ENCODE data around the gene PEA15.

Gene PEA15, protein sequence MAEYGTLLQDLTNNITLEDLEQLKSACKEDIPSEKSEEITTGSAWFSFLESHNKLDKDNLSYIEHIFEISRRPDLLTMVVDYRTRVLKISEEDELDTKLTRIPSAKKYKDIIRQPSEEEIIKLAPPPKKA

DNA sequence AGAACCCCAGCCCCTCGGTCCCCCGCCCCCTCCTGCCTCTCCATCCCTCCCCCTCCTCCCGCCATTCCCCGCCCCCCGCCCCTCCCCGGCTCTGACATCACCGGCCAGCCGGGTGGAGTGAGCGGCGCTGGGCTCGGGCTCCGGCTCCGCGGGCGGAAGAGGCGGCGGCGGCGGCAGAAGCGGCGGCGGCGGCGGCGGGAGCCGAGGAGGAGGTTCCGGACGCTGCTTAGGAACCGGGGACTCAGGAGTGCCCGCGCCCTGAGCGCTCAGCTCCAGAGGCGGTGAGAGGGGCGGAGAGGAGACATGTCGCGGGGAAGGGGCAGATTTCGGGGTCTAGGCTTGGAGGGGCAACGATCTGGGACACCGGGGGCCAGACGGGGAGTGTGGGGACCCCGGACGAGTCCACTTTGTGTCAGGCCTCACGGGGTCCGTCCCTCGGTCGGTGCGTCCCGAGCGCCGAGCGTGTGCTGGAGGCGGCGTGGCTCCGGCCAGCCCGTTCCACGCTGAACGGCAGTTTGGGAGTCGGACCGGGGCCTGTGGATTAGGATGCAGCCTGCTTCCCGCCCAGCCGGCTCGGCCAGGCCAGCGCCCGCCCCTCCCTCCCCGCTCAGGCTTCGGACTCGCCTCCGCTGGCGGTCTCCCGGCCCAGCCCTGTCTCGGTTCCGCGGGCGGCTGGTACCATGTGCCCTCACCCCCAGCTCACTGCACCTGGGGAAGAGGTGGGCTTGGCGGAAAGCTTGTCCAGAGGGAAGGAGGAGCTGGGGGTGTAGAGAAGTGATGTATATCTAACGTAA, at the start of gene PEA15:
TSS of gene PEA15 (plus strand) at position 143 of the 794 bp plus-strand sequence. CDS start 6,161 bp downstream, outside the sequence.
- TF ChIP-seq, protein P1, sequence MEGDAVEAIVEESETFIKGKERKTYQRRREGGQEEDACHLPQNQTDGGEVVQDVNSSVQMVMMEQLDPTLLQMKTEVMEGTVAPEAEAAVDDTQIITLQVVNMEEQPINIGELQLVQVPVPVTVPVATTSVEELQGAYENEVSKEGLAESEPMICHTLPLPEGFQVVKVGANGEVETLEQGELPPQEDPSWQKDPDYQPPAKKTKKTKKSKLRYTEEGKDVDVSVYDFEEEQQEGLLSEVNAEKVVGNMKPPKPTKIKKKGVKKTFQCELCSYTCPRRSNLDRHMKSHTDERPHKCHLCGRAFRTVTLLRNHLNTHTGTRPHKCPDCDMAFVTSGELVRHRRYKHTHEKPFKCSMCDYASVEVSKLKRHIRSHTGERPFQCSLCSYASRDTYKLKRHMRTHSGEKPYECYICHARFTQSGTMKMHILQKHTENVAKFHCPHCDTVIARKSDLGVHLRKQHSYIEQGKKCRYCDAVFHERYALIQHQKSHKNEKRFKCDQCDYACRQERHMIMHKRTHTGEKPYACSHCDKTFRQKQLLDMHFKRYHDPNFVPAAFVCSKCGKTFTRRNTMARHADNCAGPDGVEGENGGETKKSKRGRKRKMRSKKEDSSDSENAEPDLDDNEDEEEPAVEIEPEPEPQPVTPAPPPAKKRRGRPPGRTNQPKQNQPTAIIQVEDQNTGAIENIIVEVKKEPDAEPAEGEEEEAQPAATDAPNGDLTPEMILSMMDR (IDR thresholded peaks at IDR 0.05; ENCODE audit: low read depth, low read length, missing control alignments), result no peak
- DNase-seq (ENCODE audit: low read depth), result no peak

DNA sequence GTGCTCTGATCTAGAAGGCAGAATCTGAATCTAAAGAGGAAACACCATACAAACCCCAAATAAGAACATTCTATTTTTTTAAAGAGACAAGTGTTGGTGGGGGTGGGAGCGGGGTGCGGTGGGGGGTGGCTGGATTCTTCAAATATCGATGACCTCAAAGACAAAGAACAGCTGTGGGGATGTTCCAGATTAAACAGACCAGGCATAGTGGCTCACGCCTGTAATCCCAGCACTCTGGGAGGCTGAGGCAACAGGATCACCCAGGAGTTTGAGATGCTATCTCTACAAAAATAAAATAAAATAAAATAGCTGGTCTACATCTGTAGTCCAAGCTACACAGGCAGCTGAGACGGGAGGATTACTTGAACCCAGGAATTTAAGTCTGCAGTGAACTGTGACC, 48.8 kb upstream of the PEA15 start:
- no peak overlapping the region for H3K4me3 ChIP-seq (ENCODE audit: low read depth, low read length)
- DNase-seq (ENCODE audit: low read depth), result no peak
- TF ChIP-seq, protein P1 (IDR thresholded peaks at IDR 0.05; ENCODE audit: low read depth, low read length, missing control alignments), result no peak

More for the DNA sequence above, at the start of gene PEA15:
- H3K4me3 ChIP-seq (ENCODE audit: low read depth, low read length), result peak within 1 kb of the TSS; percentile 90

DNA sequence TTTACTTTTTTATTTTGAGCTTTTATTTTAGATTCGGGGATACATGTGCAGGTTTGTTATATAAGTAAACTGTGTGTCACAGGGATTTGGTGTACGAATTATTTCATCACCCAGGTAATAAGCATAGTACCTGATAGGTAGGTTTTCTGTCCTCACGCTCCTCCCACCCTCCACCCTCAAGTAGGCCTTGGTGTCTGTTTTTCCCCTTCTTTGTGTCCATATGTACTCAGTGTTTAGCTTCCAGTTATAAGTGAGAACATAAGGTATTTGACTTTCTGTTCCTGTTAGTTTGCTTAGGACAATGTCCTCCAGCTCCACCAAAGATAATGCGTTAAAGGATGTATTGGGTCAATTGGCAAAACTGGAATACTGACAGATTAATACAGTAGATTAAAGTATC, 48.0 kb upstream of the PEA15 start:
- TF ChIP-seq, protein P1 (IDR thresholded peaks at IDR 0.05; ENCODE audit: low read depth, low read length, missing control alignments), result no peak
- H3K4me3 ChIP-seq (ENCODE audit: low read depth, low read length), result no peak overlapping the region
- DNase-seq (ENCODE audit: low read depth), result no peak

DNA sequence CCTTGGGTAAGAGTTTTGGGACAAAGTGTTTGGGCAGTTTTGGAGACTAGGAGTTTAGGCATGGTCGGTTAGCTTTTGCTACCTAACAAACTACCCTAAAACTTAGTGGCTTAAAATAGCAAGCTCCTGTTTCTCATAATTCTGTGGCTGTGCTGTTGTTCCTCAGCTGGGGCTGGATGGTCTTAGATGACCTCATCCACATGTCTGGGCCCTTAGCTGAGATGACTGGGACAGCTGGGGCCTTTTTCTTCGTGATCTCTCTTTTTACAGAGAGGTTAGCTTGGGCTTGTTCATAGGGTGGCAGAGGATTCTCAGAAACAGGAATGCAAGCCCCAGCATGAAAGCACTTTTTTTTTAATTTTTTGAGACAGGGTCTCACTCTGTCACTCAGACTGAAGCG, 47.2 kb upstream of the PEA15 start:
- TF ChIP-seq, protein P1 (IDR thresholded peaks at IDR 0.05; ENCODE audit: low read depth, low read length, missing control alignments), result no peak
- no peak overlapping the region for H3K4me3 ChIP-seq (ENCODE audit: low read depth, low read length)
- DNase-seq (ENCODE audit: low read depth), result no peak

DNA sequence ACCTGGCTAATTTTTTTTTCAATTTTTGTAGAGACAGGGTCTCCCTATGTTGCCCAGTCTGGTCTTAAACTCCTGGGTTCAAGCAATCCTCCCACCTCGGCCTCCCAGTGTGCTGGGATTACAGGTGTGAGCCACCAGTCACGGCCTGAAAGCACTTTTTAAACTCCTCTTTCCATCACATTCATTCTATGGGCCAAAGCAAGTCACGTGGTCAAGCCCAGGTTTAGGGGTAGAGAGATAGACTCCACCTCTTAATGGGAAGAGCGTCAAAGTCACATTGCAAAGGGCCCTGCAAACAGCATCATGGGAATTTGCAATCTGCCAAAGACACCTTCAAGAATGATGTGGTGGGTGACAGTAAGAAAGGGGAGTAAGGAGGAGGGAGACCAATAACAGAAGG, 46.6 kb upstream of the PEA15 start:
- H3K4me3 ChIP-seq (ENCODE audit: low read depth, low read length), result no peak overlapping the region
- TF ChIP-seq, protein P1 (IDR thresholded peaks at IDR 0.05; ENCODE audit: low read depth, low read length, missing control alignments), result no peak
- no peak for DNase-seq (ENCODE audit: low read depth)

DNA sequence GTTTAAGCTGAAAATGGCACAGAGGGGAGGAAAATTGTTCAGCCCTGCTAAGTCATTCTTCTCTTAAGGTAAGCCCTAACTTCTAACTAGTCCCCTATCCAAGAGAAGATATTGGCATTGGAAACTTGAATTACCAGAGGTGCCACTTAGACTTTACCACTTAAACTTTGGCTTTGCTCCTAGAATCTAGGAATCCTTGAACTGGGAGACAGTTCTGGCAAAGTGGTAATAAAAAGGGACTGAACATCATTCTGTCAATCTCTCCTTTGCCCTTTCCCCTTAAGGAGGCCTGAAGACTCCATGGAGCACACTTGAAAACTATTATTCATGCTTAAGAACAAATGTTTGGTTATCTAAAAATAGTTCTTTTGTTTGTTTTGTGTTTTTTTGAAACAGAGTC, 45.3 kb upstream of the PEA15 start:
- no peak overlapping the region for H3K4me3 ChIP-seq (ENCODE audit: low read depth, low read length)
- DNase-seq (ENCODE audit: low read depth), result no peak
- TF ChIP-seq, protein P1 (IDR thresholded peaks at IDR 0.05; ENCODE audit: low read depth, low read length, missing control alignments), result no peak

All from GM12864 (cell line).